Testis (tissue), 3 donors: Measurements from ENCODE around the gene INF2. TPM values are rescaled to one million over a fixed set of nuclear protein-coding genes. Genes with fewer than 3 reads are reported as not detected.
A peak's percentile ranks its signal among the peaks of the same experiment; 100 is the strongest.

Experiments used
- DNase-seq: peaks from one replicate; pipeline ENCODE4 v3.0.0-alpha.2; 2019
- H3K27ac ChIP-seq, 2 donors: fragments of 200-600 bp; sonication (generic); one replicate each; pipeline ENCODE4 v1.5.1; 2019
- H3K27me3 ChIP-seq: fragments of 200-600 bp; sonication (generic); one replicate; pipeline ENCODE4 v1.5.1; 2019
- H3K36me3 ChIP-seq: fragments of 200-600 bp; sonication (generic); one replicate; pipeline ENCODE4 v1.5.1; 2017; ENCODE audit warnings: low read depth; ENCODE audit errors: missing control alignments
- H3K4me1 ChIP-seq: fragments of 200-600 bp; sonication (generic); one replicate; pipeline ENCODE4 v1.5.1; 2019
- H3K4me3 ChIP-seq, 2 donors: fragments of 200-600 bp; sonication (generic); one replicate each; pipeline ENCODE4 v1.5.1; 2017 to 2019
- H3K9me3 ChIP-seq: fragments of 200-600 bp; sonication (generic); one replicate; pipeline ENCODE4 v1.5.1; 2017
- CTCF ChIP-seq, 3 experiments: fragments of 450-650 bp in 2 of 3; fragments of 200-600 bp in 1 of 3; sonication (generic) in 1 of 3; IDR thresholded peaks; one replicate each; pipeline ENCODE4 v1.5.1; 2016 to 2019; ENCODE audit warnings: antibody characterized with exemption in 3 of 3, mild to moderate bottlenecking in 2 of 3, moderate library complexity in 1 of 3
- POLR2A ChIP-seq: fragments of 450-650 bp; IDR thresholded peaks from one replicate; pipeline ENCODE4 v1.6.1; 2017; ENCODE audit warnings: antibody characterized with exemption, mild to moderate bottlenecking, moderate library complexity
- WGBS, 2 donors: methylation state at CpG; one replicate each; pipeline ENCODE4 v1.1.5; 2018; 5-methylcytosine and 5-hydroxymethylcytosine counted together
- intact Hi-C: fragments of 100-400 bp; cut with DNase I; formaldehyde crosslinking; loops from one replicate; pipeline ENCODE4 v1.15.1; 2023; ENCODE audit warnings: low total_unique reads
- polyA plus RNA-seq: library from polyadenylated mRNA; stranded (reverse); fragments of 350-450 nt; fragmentation: Illumina TruSeq; extraction: RNeasy Lipid Tissue Mini Kit (QIAGEN cat#74804); gene quantifications from one replicate; pipeline ENCODE4 v1.2.3, GENCODE V29; 2014; ENCODE audit warnings: low read depth, low replicate concordance; ENCODE audit not compliant: insufficient read depth
- total RNA-seq, 2 donors: library from RNA; depleted of rRNA; stranded (reverse); fragments of >200 nt; gene quantifications; one replicate each; pipeline ENCODE4 v1.2.3, GENCODE V29; 2016

INF2 gene
- total and polyA plus RNA-seq, 3 donors from 2014 or later, result 50.5 to 328 (median 244) TPM

GRCh38 chr14:104718871-104719270 is 29.5 kb downstream of the INF2 start:
- WGBS, 2 donors, result 84 to 87% methylated on average over 4 to 11 of the region's 11 CpGs
- H3K36me3 ChIP-seq, result no peaks in the 10 kb centered on the region
- TF ChIP-seq POLR2A, result no peak
- no peak for TF ChIP-seq CTCF (IDR thresholded peaks at IDR 0.05)

DNA sequence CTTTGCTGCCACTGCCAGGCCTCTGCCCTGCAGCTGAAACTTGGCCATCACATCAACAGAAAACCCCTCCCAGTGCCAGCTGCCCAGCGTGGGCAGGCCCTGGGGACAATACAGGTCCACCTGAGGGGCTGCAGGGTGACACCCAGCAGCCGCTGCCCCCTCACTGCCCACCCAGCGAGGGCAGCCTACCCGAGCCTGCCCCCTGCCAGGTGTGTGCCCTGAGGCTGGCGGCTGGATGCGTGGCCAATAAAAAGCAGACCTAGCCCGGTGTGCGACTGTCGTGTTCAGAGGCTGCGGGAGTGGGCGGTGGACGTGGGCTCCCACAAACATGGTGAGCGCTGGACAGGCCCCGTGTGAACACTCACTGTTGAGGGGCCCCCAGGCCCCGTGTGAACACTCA is 29.9 kb downstream of the INF2 start:
- no peak overlapping the region for H3K4me3 ChIP-seq
- H3K4me1 ChIP-seq, result no peaks in the 10 kb centered on the region
- no peak for DNase-seq
- H3K9me3 ChIP-seq, result no peaks in the 10 kb centered on the region
- H3K27me3 ChIP-seq, result no peaks in the 10 kb centered on the region
- TF ChIP-seq CTCF (IDR thresholded peaks at IDR 0.05), result no peak
- no peak for TF ChIP-seq POLR2A
- intact Hi-C loops, result no loop called here
- no peak overlapping the region for H3K27ac ChIP-seq
- WGBS, 2 donors, result 82 to 93% methylated on average over 4 to 15 of the region's 15 CpGs
- no peaks in the 10 kb centered on the region for H3K36me3 ChIP-seq

More at GRCh38 chr14:104718871-104719270, 29.5 kb downstream of the INF2 start:
- Histone ChIP-seq H3K4me1 (no peaks in the 10 kb centered on the region), H3K4me3 (no peak overlapping the region), H3K27ac (no peak overlapping the region), H3K27me3 (no peaks in the 10 kb centered on the region), H3K9me3 (no peaks in the 10 kb centered on the region)
- intact Hi-C loops, result no loop called here
- no peak for DNase-seq

DNA sequence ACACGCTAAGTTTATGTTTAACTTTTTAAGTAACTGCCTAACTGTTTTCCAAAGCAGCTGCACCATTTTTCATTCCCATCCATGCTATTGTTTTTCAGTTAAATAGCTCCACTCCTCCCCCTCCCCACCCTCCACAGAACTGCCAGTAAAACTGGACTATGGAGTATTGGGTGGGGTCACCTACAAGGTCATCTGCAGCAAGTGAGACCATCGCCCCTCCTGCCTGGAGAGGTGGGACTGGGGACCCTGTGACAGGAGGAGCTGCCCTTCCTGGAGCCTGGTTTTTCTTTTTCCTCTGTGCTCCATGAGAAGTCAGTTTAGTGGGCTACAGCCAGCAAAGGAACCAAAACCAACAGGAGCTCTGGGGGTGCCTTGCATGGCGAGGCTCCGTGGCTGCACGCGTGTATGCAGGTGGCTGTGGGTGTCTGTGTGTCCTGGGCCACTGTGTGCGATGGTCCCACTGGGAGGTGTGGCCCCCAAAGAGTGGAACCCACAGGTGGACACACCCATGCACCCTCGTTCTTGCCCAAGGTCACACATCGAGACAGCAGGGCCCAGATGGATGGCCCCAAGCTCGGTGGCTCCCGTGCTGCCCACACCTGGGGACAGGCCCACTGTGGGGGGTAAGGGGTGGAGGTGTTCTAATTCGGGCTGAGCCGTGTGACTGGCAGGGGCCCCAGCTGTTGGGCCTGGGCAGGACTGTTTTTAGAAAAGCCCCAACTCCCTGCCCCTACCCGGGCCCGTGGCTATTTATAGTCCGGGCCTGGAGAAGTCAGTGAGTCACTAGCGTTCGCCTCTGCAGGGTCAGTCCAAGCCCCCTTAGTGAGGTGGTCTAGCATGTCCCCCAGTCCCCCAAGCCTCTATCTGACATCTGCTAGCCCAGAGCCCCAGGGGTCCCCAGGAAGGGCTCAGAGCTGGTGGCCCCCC is 32.4 kb downstream of the INF2 start:
- Histone ChIP-seq H3K9me3 (no peaks in the 10 kb centered on the region), H3K4me3 (no peak overlapping the region), H3K4me1 (peaks cover 10% of the 10 kb centered on the region), H3K27me3 (no peaks in the 10 kb centered on the region), H3K27ac (no peak overlapping the region), H3K36me3 (no peaks in the 10 kb centered on the region)
- intact Hi-C loops, result no loop called here
- WGBS, 2 donors, result 82 to 85% methylated on average over 17 to 18 of the region's 18 CpGs
- TF ChIP-seq CTCF (IDR thresholded peaks at IDR 0.05) (no peak), POLR2A (no peak)
- DNase-seq, result no peak

DNA sequence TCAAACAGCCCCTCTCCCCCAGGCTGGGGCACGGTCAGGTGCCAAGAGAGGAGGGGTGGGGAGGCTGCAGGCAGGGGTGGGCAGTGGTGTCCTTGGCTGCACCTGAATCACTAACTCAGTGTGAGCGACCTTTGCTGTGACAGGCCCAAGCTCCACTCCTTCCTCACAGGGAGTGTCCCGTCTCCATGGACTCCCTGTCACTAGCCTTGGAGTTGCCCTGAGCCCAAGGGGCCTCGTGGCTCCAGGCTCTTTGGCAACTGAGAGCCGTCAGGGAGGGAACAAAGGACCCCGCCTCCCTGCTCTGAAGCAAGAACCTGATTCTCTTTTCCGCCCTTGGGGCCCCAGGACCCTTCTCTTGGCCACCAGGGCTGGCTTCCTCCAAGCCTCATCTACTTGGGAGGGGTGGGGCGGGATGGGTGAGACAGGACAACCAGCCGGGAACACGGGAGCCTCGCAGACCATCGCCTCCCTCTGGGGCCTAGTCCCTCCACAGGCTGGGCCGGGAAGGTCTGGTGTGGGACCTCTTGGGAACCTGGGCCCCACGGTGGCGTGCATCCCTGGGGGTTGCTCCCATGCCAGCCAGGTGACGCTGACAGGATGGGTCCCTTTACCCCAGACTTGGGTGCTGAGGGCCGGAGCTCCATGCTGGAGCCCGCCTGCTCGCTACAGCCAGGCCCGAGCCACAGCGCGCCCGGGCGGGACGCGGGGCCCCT is 33.7 kb downstream of the INF2 start:
- intact Hi-C loops, result no loop called here
- peaks cover 10% of the 10 kb centered on the region for H3K4me1 ChIP-seq
- 13 to 58% methylated on average over 8 to 23 of the region's 26 CpGs for WGBS, 2 donors
- no peaks in the 10 kb centered on the region for H3K9me3 ChIP-seq
- no peaks in the 10 kb centered on the region for H3K27me3 ChIP-seq
- peak overlapping the region; percentile 60 to 67 for H3K4me3 ChIP-seq
- no peaks in the 10 kb centered on the region for H3K36me3 ChIP-seq
- TF ChIP-seq POLR2A, result no peak
- no peak for TF ChIP-seq CTCF (IDR thresholded peaks at IDR 0.05)
- H3K27ac ChIP-seq, result no peak overlapping the region
- DNase-seq, result no peak
